Neural crest cell (in vitro differentiated cells): ENCODE data around the gene RGS7. TPM values are rescaled to one million over a fixed set of nuclear protein-coding genes. Genes with fewer than 3 reads are reported as not detected.

Experiments used
- DNase-seq: peaks from one replicate; pipeline ENCODE4 v3.0.0; 2021; ENCODE audit warnings: low read depth, mixed read lengths, low spot score
- H3K27ac Mint-ChIP-seq: one replicate; pipeline ENCODE4 v1.8.0; 2021; ENCODE audit warnings: mild to moderate bottlenecking, mixed read lengths; ENCODE audit not compliant: unreplicated experiment
- H3K27me3 Mint-ChIP-seq: 2 replicates; pipeline ENCODE4 v1.8.0; 2021; ENCODE audit warnings: low read depth, mild to moderate bottlenecking, mixed read lengths
- H3K36me3 Mint-ChIP-seq: 2 replicates; pipeline ENCODE4 v1.8.0; 2021; ENCODE audit warnings: low read depth, mild to moderate bottlenecking, mixed read lengths
- H3K4me1 Mint-ChIP-seq: 2 replicates; pipeline ENCODE4 v1.8.0; 2021; ENCODE audit warnings: mixed read lengths
- H3K4me3 Mint-ChIP-seq: one replicate; pipeline ENCODE4 v1.8.0; 2021; ENCODE audit warnings: mild to moderate bottlenecking, mixed read lengths
- H3K9me3 Mint-ChIP-seq: 2 replicates; pipeline ENCODE4 v1.8.0; 2021; ENCODE audit warnings: mixed read lengths
- total RNA-seq: library from RNA; stranded (reverse); gene quantifications from 2 replicates; pipeline ENCODE4 v1.2.1, GENCODE V29; 2021
- TF ChIP-seq, protein P1 (sequence below): fragments of 200-600 bp; sonication (generic); conservative IDR thresholded peaks from 2 replicates; pipeline ENCODE4 v1.5.0; 2021; ENCODE audit warnings: antibody characterized with exemption, mild to moderate bottlenecking

The RGS7 gene
- total RNA-seq, 1 donor from 2014 or later, result 0.65 TPM

DNA sequence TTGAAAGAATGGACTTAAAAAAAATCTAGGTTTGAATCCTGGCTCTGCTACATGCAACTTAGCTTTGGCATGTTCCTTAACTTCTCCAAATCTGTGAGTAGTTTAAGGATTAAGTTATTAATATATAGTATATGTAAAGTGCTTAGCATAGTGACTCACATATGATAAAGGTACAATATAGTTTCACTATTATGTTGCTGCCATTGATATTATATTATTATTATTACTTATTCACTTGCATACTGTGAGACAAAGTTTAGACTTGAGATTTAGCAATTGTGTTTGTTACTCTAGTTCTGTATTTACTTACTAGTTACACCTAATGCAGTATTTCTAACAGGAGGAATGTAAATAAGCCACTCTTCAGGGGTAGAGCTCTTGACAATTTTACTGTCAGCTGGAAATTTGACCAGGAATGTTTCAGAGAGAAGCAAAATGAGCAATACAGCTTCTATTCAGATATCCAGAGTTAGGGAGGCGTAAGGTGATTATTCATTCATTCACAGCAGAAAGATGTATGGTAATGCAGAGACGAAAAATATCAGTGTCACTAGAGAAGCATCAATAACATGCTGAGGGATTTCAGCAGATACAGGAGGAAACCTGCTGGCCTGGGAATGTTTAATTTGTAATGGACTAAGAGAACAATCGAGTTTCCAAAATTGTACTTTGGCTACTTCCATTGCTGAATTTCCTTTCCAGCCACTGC is 25.5 kb downstream of the RGS7 start:
- Mint-ChIP-seq H3K36me3 (no peaks in the 10 kb centered on the region), H3K4me3 (no peak overlapping the region), H3K4me1 (no peaks in the 10 kb centered on the region), H3K9me3 (no peaks in the 10 kb centered on the region), H3K27me3 (peaks cover 19% of the 10 kb centered on the region), H3K27ac (no peak overlapping the region)
- DNase-seq, result no peak
- TF ChIP-seq, protein P1, sequence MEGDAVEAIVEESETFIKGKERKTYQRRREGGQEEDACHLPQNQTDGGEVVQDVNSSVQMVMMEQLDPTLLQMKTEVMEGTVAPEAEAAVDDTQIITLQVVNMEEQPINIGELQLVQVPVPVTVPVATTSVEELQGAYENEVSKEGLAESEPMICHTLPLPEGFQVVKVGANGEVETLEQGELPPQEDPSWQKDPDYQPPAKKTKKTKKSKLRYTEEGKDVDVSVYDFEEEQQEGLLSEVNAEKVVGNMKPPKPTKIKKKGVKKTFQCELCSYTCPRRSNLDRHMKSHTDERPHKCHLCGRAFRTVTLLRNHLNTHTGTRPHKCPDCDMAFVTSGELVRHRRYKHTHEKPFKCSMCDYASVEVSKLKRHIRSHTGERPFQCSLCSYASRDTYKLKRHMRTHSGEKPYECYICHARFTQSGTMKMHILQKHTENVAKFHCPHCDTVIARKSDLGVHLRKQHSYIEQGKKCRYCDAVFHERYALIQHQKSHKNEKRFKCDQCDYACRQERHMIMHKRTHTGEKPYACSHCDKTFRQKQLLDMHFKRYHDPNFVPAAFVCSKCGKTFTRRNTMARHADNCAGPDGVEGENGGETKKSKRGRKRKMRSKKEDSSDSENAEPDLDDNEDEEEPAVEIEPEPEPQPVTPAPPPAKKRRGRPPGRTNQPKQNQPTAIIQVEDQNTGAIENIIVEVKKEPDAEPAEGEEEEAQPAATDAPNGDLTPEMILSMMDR, result no peak

DNA sequence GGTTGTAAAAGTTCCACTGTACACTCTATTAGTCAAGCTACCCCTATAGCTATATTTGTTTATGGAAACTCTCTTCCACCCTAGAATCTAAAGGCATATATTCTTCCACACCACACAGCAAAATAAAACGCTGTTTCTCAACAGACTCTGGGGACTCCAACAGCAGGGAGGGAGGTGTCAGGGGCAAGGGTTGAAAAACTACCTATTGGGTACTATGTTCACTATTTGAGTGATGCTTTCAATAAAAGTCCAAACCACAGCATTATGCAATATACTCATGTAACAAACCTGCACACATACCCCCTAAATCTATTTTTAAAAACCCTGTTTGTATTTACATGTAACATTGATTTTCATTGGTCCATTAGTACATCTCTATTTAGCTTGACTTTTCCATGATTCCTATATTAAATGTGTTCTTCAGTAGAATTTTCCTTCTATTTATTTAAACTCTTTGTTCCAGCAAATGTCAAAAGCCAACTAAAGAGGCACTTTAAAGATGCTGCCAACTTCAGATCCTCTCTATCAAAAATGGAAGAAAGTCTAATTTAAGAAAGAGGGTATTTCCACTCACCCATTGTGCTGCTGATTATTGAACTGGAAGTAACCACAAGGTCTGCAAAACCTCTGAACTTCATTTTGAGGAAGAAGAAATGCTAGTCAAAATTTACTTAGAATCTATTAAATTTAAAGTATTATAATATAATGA is 26.2 kb downstream of the RGS7 start:
- Mint-ChIP-seq H3K9me3 (no peaks in the 10 kb centered on the region), H3K36me3 (no peaks in the 10 kb centered on the region), H3K4me3 (no peak overlapping the region), H3K27ac (no peak overlapping the region), H3K4me1 (no peaks in the 10 kb centered on the region), H3K27me3 (peaks cover 15% of the 10 kb centered on the region)
- DNase-seq, result no peak
- TF ChIP-seq, protein P1, result no peak

DNA sequence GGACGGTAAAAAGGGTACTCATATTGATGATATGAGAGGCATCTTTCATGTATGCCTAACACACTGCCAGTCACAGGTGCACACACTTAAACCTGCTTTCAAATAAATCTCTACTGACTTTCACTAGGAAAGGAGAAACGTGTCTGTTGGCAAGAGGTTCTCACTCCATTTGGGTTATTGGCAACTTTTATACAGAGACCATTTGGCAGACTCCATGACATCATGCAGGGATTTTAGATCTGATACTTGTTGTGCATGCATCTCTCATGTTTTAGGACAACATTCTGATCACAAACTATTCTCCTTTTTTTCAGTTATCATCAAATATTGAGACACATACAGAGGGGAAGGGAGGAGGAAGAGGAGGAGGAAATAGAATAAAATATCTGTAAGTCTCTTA is 31.5 kb downstream of the RGS7 start:
- H3K27ac Mint-ChIP-seq, result no peak overlapping the region
- H3K27me3 Mint-ChIP-seq, result peaks cover 18% of the 10 kb centered on the region
- H3K36me3 Mint-ChIP-seq, result no peaks in the 10 kb centered on the region
- TF ChIP-seq, protein P1, result no peak
- H3K4me1 Mint-ChIP-seq, result no peaks in the 10 kb centered on the region
- no peaks in the 10 kb centered on the region for H3K9me3 Mint-ChIP-seq
- no peak for DNase-seq
- no peak overlapping the region for H3K4me3 Mint-ChIP-seq

DNA sequence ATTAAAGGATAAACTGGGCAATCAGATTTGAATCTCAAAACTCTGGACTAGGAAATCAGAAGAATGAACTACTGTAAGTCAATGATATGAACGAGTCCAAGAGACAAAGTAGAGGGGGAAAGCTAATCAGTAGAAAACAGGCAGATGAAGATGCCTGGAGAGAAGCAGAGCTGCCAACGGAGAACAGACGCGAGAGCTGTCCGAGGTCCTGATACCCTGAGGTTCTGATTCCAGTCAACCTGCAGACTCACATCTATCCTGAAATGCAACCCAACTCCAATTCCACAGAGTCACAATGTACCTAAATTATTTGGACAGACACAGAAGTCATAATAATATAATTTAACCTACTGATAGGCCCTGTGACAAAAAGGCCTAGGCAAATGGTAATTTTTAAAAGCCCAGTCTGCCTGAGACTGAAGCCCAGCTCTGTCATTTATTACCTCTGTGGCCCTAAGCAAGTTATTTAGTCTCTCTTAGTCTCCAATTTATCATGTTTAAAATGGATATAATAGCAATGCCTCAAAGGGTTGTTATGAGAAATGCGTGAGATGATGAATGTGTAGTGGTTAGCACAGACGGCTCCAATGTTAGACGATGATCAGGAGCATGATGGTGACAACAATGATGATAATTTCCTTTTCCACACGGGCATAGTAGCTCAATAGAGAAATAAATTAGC is 33.4 kb downstream of the RGS7 start:
- Mint-ChIP-seq H3K4me1 (no peaks in the 10 kb centered on the region), H3K4me3 (no peak overlapping the region), H3K27me3 (peaks cover 18% of the 10 kb centered on the region), H3K36me3 (no peaks in the 10 kb centered on the region), H3K9me3 (no peaks in the 10 kb centered on the region), H3K27ac (no peak overlapping the region)
- TF ChIP-seq, protein P1, result no peak
- peak; percentile 55 for DNase-seq

DNA sequence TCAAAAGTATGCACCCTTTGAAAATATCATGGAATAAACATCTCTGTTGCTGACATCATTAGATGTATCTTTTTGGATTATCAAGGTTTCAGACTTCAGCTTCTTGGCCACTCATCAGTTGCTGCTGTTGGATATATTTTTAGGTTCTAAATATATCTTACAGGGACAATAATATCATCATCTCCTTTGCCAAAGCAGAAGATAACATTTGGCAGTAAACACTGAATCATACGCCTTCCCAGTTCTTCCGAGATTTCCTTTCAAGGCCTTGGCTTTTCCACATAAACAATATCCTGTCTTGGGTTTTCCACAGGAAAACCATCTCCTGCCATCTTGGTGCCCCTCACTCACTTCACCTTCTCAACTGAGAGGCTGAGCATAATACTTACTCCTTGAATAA is 39.3 kb downstream of the RGS7 start:
- H3K27ac Mint-ChIP-seq, result no peak overlapping the region
- H3K27me3 Mint-ChIP-seq, result peaks cover 5% of the 10 kb centered on the region
- no peaks in the 10 kb centered on the region for H3K36me3 Mint-ChIP-seq
- H3K4me3 Mint-ChIP-seq, result no peak overlapping the region
- H3K4me1 Mint-ChIP-seq, result no peaks in the 10 kb centered on the region
- no peak for DNase-seq
- TF ChIP-seq, protein P1, result no peak
- no peaks in the 10 kb centered on the region for H3K9me3 Mint-ChIP-seq
